Loucy (cell line): ENCODE measurements around the gene FABP7.

ENCODE experiments used
- H2AFZ ChIP-seq: fragments of 200-600 bp; sonication (generic); 2 replicates; pipeline ENCODE4 v1.6.0; 2016; ENCODE audit warnings: antibody characterized with exemption, mild to moderate bottlenecking, low read length, moderate library complexity
- H3F3A ChIP-seq: fragments of 200-600 bp; 2 replicates; pipeline ENCODE4 v1.6.0; 2016; ENCODE audit warnings: antibody characterized with exemption, low read depth, mild to moderate bottlenecking
- H3K27me3 ChIP-seq: fragments of 200-600 bp; sonication (generic); 2 replicates; pipeline ENCODE4 v1.6.1; 2014; ENCODE audit warnings: low read length, mild to moderate bottlenecking; ENCODE audit not compliant: insufficient read depth, poor library complexity, severe bottlenecking
- H3K36me3 ChIP-seq: fragments of 200-600 bp; sonication (generic); 2 replicates; pipeline ENCODE4 v1.6.1; 2016; ENCODE audit warnings: low read length; ENCODE audit not compliant: insufficient read depth
- H3K4me1 ChIP-seq: fragments of 200-600 bp; sonication (generic); 2 replicates; pipeline ENCODE4 v1.5.1; 2014; ENCODE audit warnings: low read length, mild to moderate bottlenecking; ENCODE audit not compliant: insufficient read depth, poor library complexity, severe bottlenecking
- H3K4me2 ChIP-seq: fragments of 200-600 bp; sonication (generic); 2 replicates; pipeline ENCODE4 v1.6.0; 2014; ENCODE audit warnings: antibody characterized with exemption, low read length, low read depth, mild to moderate bottlenecking; ENCODE audit not compliant: poor library complexity, severe bottlenecking
- H3K4me3 ChIP-seq: fragments of 200-600 bp; sonication (generic); 2 replicates; pipeline ENCODE4 v1.5.1; 2014; ENCODE audit warnings: low read length, mild to moderate bottlenecking, mixed read lengths; ENCODE audit not compliant: poor library complexity, severe bottlenecking
- H3K79me2 ChIP-seq: fragments of 200-600 bp; sonication (generic); 2 replicates; pipeline ENCODE4 v1.6.1; 2014; ENCODE audit warnings: low read length; ENCODE audit not compliant: insufficient read depth
- H3K9ac ChIP-seq: fragments of 200-600 bp; sonication (generic); 2 replicates; pipeline ENCODE4 v1.6.0; 2014; ENCODE audit warnings: mild to moderate bottlenecking, low read depth, low read length, moderate library complexity; ENCODE audit not compliant: poor library complexity, severe bottlenecking
- H3K9me2 ChIP-seq: fragments of 200-600 bp; sonication (generic); replicated peaks from 2 replicates; pipeline ENCODE4 v1.6.1; 2016; ENCODE audit warnings: low read depth, low read length, mixed read lengths
- H3K9me3 ChIP-seq: fragments of 200-600 bp; sonication (generic); 2 replicates; pipeline ENCODE4 v1.6.1; 2014; ENCODE audit warnings: mild to moderate bottlenecking, antibody characterized with exemption, low read length, low read depth; ENCODE audit not compliant: insufficient read depth
- H4K20me1 ChIP-seq: fragments of 200-600 bp; sonication (generic); 2 replicates; pipeline ENCODE4 v1.6.0; 2014; ENCODE audit warnings: antibody characterized with exemption, low read length, mild to moderate bottlenecking; ENCODE audit not compliant: insufficient read depth, poor library complexity, severe bottlenecking
- EZH2phosphoT487 ChIP-seq: fragments of 200-600 bp; IDR thresholded peaks from 2 replicates; pipeline ENCODE4 v1.6.1; 2018; ENCODE audit warnings: antibody characterized with exemption, mild to moderate bottlenecking, moderate library complexity, borderline replicate concordance
- TF ChIP-seq, protein P1 (sequence below): fragments of 200-600 bp; sonication (generic); conservative IDR thresholded peaks from 2 replicates; pipeline ENCODE4 v1.5.1; 2014; ENCODE audit warnings: mild to moderate bottlenecking, antibody characterized with exemption, low read length

Gene FABP7

DNA sequence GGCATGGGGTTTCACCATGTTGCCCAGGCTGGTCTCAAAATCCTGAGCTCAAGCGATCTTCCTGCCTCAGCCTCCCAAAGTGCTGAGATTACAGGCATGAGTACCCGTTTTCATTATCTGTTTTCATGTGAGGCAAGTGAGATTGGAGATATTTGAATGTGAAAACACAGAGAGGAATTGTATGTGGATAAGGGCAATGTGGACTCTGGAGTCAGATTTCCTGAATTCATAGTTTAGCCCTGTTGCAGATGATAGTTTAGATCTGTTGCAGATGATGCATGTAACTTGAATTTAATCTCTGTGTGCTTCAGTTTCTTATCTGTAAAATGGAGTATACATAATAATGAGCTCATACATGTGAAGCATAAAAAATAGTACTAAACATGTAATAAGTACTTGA lies 13.2 kb downstream of the FABP7 start:
- H2AFZ ChIP-seq, result no peak overlapping the region
- no peaks in the 10 kb centered on the region for H3K36me3 ChIP-seq
- no peak overlapping the region for H3K4me2 ChIP-seq
- H3F3A ChIP-seq, result no peaks in the 10 kb centered on the region
- H3K27me3 ChIP-seq, result no peaks in the 10 kb centered on the region
- no peak overlapping the region for H3K9ac ChIP-seq
- H3K79me2 ChIP-seq, result no peaks in the 10 kb centered on the region
- no peaks in the 10 kb centered on the region for H3K9me2 ChIP-seq
- no peak for TF ChIP-seq EZH2phosphoT487
- TF ChIP-seq, protein P1, sequence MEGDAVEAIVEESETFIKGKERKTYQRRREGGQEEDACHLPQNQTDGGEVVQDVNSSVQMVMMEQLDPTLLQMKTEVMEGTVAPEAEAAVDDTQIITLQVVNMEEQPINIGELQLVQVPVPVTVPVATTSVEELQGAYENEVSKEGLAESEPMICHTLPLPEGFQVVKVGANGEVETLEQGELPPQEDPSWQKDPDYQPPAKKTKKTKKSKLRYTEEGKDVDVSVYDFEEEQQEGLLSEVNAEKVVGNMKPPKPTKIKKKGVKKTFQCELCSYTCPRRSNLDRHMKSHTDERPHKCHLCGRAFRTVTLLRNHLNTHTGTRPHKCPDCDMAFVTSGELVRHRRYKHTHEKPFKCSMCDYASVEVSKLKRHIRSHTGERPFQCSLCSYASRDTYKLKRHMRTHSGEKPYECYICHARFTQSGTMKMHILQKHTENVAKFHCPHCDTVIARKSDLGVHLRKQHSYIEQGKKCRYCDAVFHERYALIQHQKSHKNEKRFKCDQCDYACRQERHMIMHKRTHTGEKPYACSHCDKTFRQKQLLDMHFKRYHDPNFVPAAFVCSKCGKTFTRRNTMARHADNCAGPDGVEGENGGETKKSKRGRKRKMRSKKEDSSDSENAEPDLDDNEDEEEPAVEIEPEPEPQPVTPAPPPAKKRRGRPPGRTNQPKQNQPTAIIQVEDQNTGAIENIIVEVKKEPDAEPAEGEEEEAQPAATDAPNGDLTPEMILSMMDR, result no peak
- H4K20me1 ChIP-seq, result no peaks in the 10 kb centered on the region
- no peak overlapping the region for H3K4me3 ChIP-seq
- H3K9me3 ChIP-seq, result no peaks in the 10 kb centered on the region
- no peaks in the 10 kb centered on the region for H3K4me1 ChIP-seq

GRCh38 chr6:122797537-122797936 lies 18.0 kb downstream of the FABP7 start:
- Histone ChIP-seq H2AFZ (no peak overlapping the region), H3K9ac (no peak overlapping the region), H3K4me2 (no peak overlapping the region), H3F3A (no peaks in the 10 kb centered on the region), H3K4me1 (no peaks in the 10 kb centered on the region), H3K27me3 (no peaks in the 10 kb centered on the region), H3K9me3 (no peaks in the 10 kb centered on the region), H3K4me3 (no peak overlapping the region), H4K20me1 (no peaks in the 10 kb centered on the region), H3K36me3 (no peaks in the 10 kb centered on the region), H3K79me2 (no peaks in the 10 kb centered on the region), H3K9me2 (no peaks in the 10 kb centered on the region)
- no peak for TF ChIP-seq EZH2phosphoT487
- TF ChIP-seq, protein P1, result no peak

DNA sequence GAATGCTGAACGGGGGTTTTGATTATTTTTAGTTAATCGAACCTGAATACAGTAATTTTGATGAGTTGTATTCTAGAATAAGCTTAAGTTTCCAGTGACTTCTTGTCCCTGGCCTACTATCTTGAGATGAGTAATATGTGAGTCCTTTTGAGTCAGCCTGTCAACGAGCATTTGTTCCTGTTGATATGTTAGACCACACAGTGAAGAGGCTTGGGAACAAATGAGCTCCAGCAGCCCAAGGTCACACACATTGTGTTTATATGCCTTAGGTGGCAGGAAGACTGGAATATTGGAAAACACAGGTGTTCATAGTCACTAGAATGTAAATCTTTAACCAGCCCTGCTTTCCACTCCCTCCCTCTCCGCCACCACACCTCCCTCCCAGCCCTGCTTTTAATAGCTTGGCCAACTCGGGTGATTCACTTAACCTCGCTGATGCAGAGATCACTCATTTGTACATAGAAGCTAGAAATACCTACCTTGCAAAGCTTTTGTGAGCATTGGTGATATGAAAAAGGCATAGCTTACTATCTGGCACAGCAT lies 18.7 kb downstream of the FABP7 start:
- no peak overlapping the region for H3K4me2 ChIP-seq

More for the DNA sequence above, 18.7 kb downstream of the FABP7 start:
- Histone ChIP-seq H3K9me2 (no peaks in the 10 kb centered on the region), H3K4me1 (no peaks in the 10 kb centered on the region), H3K9ac (no peak overlapping the region), H3K4me3 (no peak overlapping the region), H3K9me3 (no peaks in the 10 kb centered on the region), H3K27me3 (no peaks in the 10 kb centered on the region), H4K20me1 (no peaks in the 10 kb centered on the region), H2AFZ (no peak overlapping the region), H3K79me2 (no peaks in the 10 kb centered on the region), H3K36me3 (no peaks in the 10 kb centered on the region), H3F3A (no peaks in the 10 kb centered on the region)
- TF ChIP-seq, protein P1, result no peak
- TF ChIP-seq EZH2phosphoT487, result no peak
